ENCODE measurements around the gene ZNF746. TPM values are rescaled to one million over a fixed set of nuclear protein-coding genes. Genes with fewer than 3 reads are reported as not detected.

ZNF746 gene
- total RNA-seq, 1 experiment from 2014 or later: 7.0 TPM

DNA sequence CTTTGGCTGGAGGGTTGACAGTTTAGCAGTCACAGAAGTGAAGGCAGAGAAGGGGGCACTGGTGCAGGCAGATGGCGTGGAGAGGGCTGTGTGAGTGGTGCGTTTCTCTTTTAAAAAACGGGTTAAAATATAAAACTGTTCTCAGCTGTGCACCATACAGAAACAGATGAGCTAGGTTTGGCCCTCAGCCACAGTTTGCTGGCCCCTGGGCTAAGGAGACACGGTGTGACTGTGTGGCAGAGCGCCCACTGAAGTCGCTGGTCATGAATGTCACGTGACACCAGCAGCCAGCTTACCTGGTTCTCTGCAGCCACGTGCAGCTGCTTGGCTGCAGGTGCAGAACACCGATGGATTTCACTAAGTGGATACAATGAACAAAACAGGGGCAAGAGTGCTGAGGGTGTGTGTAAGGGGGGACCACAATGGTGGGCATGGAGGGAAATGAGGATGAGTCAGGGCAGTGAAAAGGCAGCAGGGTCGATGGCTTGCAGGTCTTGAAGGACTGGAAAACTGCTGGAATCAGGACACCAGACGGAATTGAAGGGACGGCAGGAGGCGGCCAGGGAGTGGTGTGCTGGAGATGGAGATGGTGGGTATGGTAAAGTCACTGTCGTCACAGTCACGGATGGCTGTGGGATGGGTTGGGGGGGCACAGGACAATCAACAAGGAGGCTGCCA lies 7.4 kb downstream of the ZNF746 start:
- no peak for DNase-seq (ENCODE audit: low read depth)

DNA sequence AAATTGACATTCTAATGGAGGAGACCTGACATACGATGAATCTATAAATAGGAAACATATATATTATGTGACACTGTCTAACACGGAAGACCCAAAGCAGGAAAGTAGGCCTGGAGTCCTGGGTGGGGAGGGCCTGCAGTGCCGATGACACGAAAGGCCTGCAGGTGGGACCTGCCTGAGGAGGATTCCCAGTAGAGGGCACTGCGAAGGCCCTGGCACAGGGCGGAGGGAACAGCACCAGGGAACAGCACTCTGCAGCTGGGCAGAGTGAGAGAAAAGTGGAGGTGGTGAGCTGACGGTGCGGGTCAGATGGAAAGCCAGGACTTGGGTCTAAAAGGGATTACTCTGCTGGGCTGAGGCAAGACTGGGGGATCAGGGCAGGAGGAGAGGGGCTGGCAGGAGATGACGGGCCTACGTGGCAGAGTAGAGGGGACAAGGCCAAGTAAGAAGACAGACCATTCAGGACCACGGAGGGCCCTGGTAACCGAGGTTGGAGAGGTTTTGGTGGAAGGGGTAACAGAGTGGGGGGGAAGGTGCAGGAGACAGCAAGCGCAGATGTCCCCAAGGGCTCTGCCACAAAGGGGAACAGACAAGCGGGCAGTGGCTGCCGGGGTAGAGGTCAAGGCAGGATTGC lies 8.1 kb downstream of the ZNF746 start:
- no peak for DNase-seq (ENCODE audit: low read depth)

DNA sequence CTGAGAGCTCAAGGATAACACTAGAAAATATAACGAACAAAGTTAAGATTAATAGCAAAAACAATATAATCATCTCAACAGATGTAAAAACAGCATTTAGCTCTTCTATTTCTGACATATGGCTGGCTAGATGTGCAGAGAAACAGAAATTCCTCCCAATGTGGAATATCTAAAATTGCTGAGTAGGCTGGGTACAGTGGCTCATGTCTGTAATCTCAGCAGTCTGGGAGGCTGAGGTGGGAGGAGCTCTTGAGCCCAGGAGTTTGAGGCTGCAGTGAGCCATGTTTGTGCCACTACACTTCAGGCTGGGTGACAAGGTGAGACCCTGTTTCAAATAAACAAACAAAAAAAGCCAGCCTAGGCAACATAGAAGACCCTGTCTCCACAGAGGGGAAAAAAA lies 18.0 kb downstream of the ZNF746 start:
- no peak for DNase-seq (ENCODE audit: low read depth)

DNA sequence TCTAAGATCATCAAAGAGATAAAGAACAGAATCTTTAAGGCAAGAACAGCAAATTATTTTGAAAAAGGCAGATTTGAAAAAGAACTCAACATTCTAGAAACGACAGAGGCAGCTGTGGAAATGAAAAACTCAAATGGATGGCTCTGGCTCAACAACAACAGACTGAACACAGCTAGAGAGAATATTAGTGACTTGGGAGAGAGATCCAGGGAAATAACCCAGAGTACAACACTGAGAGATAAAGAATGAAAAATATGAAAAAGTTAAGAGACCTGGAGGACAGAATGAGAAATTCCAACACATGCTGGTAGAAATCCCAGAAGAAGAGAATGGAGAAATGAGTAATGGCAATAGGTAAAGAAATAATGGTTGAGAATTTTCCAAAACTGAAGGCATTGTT lies 18.9 kb downstream of the ZNF746 start:
- DNase-seq (ENCODE audit: low read depth): no peak

DNA sequence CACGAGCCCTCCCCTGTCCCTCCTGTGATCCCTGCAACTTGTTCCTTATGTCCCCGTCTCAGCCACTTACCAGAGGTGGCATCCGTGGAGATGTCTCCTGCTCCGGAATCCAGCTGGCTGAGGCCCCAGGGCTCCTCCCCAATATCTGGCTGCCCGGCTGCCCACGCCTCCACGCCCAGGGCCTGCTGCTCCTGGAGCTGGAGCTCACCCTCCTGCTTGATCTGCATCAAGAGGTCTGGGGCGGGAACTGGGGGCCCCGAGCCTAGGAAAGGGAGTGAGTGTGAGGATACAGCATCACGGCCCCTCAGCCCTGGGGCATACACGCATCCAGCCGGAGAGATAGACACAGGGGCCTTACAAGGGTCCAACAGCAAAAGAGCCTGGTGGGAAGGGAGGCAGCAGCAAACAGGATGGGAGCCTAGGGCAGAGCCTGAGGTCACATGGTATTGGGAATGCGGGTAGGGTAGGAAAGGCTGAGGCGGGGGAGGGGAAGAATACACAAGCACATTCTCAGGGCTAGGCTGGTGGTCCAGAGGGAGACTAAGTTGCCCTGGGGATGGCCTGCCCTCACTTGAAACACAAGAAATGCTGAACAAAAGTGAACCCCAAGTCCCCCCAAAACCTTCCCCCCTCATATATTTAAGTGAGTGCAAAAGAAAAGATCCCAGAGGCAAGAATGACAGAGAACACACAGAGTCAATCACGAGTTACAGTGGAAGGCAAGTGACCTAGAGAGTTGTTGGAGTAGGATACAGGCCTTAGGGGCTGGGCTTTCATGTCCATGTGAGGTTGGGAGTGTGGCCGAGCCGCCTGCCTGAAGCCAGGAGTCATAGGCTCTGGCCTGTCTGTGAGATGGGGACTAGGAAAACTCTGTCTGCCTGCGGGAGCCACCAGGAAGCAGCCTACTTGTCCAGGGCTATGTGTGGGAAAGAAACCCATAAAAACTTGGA lies 19.8 kb downstream of the ZNF746 start:
- DNase-seq (ENCODE audit: low read depth): no peak

DNA sequence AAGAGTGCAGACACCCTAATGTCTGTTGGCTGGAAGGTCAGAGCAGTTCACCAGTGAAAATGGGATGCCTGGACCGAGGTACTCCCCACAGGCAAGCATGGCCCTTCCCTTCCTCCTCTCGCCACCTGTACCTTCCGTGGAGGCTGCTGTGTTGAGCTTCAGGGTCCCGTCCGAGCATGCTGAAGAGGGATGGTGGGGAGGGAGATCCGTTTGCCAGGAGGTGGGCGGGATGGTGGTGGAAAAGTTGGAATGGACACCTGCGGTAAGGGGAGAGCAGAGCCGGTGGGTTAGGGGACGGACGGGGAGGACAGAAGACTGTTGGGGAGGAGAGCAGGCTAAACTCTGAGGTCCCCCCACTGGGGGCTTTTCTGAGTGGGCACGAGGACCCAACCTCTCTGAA lies 20.8 kb downstream of the ZNF746 start:
- DNase-seq (ENCODE audit: low read depth): no peak

DNA sequence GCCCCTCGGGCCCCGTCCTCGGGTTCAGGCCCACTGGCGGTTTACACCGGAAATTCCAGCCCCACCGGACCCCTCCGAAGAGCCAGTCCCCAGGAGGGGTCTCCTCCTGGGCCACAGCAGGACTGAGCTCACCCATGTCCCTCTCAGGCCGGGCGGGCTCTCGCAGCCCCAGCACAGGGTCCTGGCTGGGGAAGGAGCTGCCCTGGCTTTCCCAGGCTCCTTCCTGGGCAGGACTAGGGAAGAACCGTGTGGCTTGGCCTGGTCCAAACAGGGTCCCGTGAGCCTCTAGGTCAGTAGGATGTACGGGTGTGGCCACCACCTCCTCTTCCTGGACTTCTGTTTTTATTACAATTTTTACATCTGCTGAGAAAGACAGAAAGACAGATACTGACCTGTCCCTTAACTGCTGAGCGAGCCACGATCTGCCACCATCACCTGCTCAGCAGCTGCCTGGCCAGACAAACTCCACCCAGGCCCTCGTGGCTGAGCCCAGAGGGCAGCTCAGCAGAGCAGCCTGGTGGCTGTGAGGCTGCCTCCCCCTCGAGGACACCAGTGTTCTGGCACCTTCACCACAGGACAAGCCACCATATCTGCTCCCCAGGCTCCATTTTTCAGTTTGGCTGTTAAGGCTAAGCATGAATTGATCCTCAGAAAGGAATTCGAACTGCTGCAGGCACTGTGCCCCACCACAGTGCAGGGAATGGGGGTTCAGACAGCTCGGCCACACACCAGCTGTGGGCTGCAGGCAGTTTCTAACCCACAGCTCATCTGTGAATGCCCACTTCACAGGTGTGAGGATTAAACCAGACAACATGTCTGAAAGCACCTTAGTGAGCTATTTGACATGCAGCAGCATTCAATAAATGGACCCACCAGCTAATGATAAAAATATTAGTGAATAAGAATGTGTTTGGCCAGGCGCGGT lies 22.2 kb downstream of the ZNF746 start:
- DNase-seq (ENCODE audit: low read depth): no peak

DNA sequence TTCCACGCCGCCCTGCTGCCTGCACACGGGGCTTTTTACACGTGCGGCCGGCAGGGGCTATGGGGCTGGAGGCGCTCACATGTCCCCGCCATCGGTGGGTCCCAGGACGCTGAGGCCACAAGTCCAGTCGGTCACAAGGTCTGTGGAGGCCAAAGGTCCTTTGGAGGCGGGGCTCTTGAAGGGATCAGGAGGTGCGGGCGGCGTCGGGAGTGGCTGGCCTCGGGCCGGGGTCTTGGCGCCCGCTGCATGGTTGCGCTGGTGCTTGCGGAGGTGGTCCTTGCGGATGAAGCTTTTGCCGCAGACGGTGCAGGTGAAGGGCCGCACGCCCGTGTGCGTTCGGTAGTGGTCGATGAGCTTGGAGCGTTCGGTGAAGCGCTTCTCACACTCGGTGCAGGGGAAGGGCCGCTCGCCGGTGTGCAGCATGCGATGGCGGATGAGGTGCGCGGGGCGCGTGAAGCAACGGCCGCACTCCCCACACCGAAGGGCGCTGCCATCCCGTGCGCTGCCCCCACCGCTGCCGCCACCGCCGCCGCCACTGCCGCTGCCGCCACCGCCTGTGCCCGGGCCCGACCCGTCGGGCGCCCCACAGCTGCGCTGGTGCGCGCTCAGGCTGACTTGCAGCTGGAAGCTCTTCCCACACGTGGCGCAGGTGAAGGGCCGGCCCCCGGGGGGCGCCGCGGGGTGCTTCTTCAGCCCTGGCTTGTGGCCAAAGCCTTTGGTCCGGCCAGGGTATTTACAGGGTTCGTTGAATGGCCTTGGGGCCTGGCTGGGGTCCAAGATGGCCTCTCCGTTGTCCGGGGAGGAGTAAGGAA lies 23.1 kb downstream of the ZNF746 start:
- no peak for DNase-seq (ENCODE audit: low read depth)

DNA sequence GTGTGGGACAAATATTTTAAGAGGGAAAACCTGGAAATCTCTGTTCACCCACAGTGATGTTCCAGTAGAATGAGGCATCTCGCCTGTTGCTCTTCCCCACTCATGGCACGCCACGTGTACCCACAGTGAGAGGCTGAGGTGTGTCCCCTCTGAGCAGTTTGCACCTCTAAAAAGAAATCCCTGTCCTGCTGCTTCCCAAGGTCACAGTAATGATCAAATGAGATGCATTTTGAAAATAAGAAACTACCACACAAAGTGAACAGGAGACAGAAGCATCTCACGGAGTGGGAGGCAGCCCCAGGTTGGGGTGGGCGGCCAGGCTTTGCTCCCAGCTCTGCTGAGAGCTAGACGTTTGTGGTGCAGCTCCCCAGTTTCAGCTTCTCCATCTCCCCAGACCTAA lies 24.4 kb downstream of the ZNF746 start:
- DNase-seq (ENCODE audit: low read depth): no peak

DNA sequence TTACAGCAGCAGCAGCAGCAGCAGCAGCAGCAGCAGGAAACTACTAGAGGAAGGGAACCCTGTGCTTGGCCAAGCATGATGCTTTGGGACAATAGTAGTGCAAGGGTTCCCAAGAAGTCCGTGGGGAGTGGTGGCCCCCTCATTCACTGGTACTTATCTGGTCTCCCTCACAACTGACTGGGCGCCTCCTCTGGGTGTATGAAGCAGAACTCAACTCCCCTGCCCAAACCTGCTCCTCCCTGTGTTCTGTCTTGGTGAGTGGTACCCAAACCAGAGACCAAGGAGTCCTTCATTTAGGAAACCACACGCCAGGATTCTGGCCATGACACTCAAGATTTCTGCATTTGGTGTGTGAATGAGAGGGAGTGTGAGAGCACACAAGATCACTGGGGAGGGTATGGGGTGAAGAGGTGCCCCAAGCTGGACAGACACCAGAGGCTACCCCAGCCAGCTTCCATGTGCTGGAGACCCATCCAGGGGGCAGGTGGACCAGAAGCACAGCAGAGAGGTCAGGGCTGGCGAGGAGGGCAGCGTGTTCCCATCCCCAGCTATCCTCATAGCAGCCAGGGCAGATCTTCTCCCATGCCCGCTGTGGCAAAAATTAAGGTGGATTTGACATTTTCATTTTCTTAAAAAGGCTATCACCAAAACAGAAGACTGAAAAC lies 26.2 kb downstream of the ZNF746 start:
- DNase-seq (ENCODE audit: low read depth): no peak

DNA sequence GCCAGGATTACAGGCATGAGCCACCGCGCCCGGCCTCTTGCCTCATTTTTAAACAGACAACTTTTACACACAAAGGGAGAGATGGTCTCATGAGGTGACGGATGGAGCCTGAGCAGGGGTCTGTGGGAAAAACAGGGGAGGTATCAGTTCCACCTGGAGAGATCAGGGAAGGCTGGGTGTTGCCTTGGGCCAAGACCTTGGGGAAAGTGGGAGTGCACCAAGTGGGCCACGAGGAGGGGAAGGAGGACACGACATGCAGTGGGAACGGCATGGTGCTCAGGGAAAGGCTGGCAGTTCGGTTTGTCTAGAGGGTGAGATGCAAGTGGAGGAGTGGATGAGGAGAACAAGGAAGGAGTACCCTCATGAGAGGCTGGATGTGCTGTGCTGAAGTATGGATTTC lies 27.8 kb downstream of the ZNF746 start:
- no peak for DNase-seq (ENCODE audit: low read depth)

DNA sequence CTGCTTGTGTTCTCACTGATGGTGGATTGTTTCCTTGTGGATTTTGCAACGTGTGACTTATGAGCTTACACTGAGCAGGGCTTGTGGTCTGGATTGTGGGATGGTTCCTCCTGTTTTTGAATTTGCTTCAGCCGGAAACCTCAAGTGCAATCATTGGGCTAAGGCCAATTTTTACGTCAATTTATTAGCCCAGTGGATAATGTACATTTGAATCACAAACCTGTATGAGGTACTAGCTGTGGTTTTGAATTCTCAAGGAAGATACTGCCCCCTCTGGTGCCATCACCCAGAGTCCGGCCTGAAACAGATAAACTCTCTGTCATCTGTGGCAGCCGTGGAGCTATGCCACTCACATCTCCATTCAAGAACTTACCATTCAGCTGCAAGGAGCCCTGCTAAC lies 29.4 kb downstream of the ZNF746 start:
- peak; percentile 24 for DNase-seq (ENCODE audit: low read depth)

DNA sequence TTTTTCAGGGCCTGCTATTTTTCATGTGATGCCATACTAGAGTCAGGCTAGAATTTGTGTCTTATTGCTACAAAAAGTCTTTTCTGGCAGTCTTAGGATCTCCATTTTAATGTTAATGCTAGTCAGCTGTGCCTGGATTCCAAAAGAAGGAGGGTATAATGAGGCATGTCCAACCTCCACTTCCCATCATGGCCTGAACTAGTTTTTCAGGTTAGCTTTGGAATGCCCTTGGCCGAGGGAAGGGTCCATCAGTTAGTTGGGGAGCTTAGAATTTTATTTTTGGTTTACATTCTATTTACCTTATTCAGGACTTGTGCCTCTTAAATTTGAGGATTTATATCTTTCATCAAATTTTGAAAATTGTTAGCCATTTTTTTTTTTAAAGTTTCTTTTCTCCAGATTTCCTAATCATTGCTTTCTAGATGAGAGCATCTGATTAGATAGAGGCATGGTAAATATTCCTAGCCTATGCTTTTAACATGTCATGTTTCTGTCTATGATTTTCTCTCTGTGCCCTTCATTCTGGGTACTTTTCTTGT lies 30.2 kb downstream of the ZNF746 start:
- DNase-seq (ENCODE audit: low read depth): no peak

DNA sequence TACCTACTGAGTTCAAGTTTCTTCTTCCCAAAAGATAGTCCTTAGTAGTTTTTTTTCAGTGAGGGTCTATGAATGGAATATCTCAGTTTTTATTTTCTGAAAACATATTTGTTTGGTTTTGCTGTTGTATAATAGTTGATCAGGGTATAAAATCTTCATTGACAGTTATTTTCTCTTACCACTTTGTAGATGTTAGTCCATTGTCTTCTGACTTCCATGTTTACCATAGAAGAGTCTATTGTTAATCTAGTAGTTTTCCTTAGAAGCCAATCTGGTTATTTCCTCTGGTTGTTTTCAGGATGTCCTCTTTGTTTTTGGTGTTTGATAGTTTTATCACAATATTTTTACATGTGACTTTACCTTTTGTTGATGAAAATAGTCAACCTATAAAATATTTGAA lies 31.2 kb downstream of the ZNF746 start:
- no peak for DNase-seq (ENCODE audit: low read depth)

DNA sequence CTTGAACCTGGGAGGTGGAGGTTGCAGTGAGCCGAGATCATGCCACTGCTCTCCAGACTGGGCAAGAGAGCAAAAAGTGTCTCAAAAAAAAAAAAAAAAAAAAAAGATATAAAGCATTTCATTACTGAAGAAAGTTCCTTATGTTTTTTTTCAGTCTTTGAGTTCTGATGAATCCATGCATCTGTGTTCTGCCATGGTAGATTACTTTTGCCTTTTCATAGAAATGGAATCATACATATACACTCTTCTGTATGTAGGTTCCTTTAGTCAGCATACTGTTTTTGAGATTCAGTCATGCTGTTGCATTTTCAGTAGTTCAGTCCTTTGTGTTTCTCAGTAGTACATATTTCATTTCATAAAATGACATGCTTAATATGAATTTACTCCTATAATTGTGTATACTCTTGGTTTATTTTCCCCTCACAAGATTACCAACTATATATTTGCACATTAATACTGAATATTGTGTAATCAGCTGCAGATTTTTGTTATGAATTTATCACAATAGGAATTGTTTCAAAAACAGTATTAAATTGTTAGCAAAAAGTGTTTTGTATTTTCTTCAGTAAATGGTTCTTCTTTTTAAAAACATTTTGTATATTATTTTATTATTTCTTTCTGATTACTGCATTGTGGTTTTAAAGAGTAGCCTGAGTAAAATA lies 34.0 kb downstream of the ZNF746 start:
- DNase-seq (ENCODE audit: low read depth): no peak

DNA sequence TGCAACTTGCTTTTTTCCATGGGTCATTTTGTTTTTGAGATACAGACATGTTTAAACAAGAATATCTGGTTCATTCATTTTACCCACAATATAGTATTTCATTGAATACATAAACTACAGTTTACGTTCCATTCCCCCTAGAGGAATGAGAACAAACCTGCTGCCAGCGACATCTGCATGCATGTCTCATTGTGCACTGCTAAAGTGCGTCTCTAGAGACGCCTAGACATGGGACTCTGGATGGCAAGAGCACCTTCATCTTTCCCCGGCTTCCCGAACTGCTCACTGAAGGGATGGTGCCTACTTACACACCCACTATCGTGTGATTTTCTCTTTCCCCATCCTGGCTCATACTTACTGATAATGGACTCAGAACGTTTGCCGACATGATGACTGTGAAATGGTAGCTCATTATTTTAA lies 35.5 kb downstream of the ZNF746 start:
- DNase-seq (ENCODE audit: low read depth): no peak

DNA sequence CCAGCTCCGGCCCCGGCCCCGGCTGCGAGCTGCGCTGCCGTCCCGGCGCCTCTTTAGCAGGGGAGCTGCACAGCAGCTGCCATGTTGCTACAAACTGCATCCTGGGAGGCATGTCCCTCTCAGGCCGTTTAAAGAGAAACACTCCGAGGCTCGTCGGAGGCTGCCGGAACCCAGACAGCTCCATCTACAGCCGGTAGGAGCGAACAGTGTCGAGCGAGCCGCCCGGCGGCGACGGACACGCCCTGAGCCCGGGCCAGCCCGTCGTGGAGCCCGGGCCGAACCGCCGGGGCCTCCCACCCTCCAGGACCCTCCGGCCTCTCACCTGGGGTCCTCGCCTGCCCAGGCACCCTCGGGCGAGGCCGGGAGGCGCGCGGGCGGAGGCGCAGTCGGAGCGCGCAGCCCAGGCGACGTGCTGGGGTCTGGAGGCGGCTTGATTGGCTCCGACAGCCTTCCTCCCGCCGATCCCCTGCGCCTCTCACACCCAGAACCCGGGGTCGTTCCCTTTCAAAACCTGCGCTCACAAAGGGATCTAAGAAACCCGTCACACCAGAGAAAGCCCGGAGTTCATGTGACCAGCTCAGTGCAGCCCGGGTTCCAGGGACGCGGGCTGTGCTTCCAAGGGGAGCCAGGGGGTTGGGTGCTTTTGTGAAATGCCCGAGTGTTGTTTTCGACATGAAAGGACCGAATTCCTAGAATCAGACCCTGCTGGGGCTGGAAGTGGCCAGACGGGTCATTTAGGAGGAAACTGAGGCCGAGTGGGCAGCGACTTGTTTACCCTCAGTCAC lies 36.9 kb downstream of the ZNF746 start, which contains the start of gene ZNF777:
ZNF777 (minus strand) TSS at position 570 of the 785 bp plus-strand sequence. CDS start 5,040 bp downstream, outside the sequence.
- DNase-seq (ENCODE audit: low read depth): peak; percentile 87
